ENCODE results near the gene SHANK1. TPM values are rescaled to one million over a fixed set of nuclear protein-coding genes. Genes with fewer than 3 reads are reported as not detected.

SHANK1 gene
- total and polyA plus RNA-seq, 2 donors (not counting 3 experiments of a cell fraction or from before 2014, with no cell fraction given), result 0.66 to 1.9 TPM

DNA sequence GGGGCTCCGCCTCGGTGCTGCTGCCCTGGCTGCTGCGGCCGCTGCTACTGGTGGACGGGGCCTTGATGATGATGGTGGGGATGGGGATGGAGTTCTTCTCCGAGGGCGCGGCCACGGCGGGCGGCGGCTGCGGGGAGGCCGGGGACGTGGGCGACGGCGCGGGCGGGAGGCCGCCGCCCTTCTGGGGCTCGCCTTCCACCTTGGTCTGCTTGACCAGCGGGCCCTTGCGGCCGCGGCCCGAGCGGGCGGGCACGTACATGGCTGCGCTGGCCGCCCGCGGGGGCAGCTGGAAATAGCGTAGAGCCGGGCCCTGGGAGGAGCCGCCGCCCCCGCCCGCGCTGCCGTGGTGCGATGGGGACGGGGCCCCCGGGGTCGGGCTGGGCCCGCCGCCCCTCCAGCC is 51.2 kb downstream of the SHANK1 start:
- Histone ChIP-seq H3K27me3 (ENCODE audit: control insufficient read depth in 2 of 2, insufficient read depth in 2 of 2, low read length in 2 of 2) (peaks cover 17 to 31% of the 10 kb centered on the region in 2 experiments), H3K4me1 (ENCODE audit: control insufficient read depth, extremely low read depth, insufficient read depth, low read length) (no peaks in the 10 kb centered on the region), H3K9ac (replicated peaks; ENCODE audit: extremely low read depth, insufficient read depth, low read length) (no peak overlapping the region), H3K79me2 (ENCODE audit: control insufficient read depth, insufficient read depth, low read length) (no peaks in the 10 kb centered on the region), H3K4me3 (replicated peaks in 1 of 3; ENCODE audit: insufficient read depth in 1 of 3, low read depth in 1 of 3, low read length in 3 of 3) (no peak overlapping the region), H2AFZ (ENCODE audit: low read depth, low read length) (no peak overlapping the region), H3K9me3 (replicated peaks; ENCODE audit: control insufficient read depth, insufficient read depth, low read length) (no peaks in the 10 kb centered on the region), H3K27ac (ENCODE audit: insufficient read depth, low read depth, low read length) (no peak overlapping the region), H4K20me1 (replicated peaks; ENCODE audit: control insufficient read depth, extremely low read depth, insufficient read depth, low read length) (no peaks in the 10 kb centered on the region), H3K4me2 (ENCODE audit: insufficient read depth, low read length) (no peak overlapping the region), H3K9me1 (replicated peaks; ENCODE audit: control insufficient read depth, extremely low read depth, insufficient read depth, low read length) (no peaks in the 10 kb centered on the region), H3K36me3 (ENCODE audit: control insufficient read depth in 2 of 2, extremely low read depth in 1 of 2, insufficient read depth in 2 of 2, low read length in 2 of 2) (no peaks in the 10 kb centered on the region)
- ChIA-PET CTCF (interaction anchor here (3.4 kb wide), 1 partner anchor 114 kb away, joined by 83 read pairs; no protein-coding TSS in a partner anchor), POLR2A (no interaction called here)
- no TSS peak for BruUV-seq (replicated peaks)
- DNase-seq (ENCODE audit: low read depth, low spot score), result no peak
- intact Hi-C loops (cut with micrococcal nuclease) (loop anchor here (2.0 kb wide), 1 partner anchor 36 kb away; no protein-coding TSS in a partner anchor), dilution Hi-C loops (cut with MboI; ENCODE audit: extremely low pct_ligation_motif_present, low sequenced_read_pairs) (no loop called here)
- TF ChIP-seq FOS (IDR thresholded peaks at IDR 0.05; ENCODE audit: borderline replicate concordance, insufficient read depth, low read length) (no peak), GATA2 (IDR thresholded peaks at IDR 0.05; ENCODE audit: insufficient read depth, insufficient read length, low read depth, low read length) (no peak), JUN (IDR thresholded peaks at IDR 0.05; ENCODE audit: borderline replicate concordance, insufficient read depth, insufficient read length, low read depth) (no peak), MYC (IDR thresholded peaks at IDR 0.05; ENCODE audit: low read depth, low read length) (no peak), POLR2AphosphoS5 (IDR thresholded peaks at IDR 0.05; ENCODE audit: insufficient read depth, low read depth, low read length) (no peak), POLR2A (IDR thresholded peaks at IDR 0.05; ENCODE audit: low read depth, low read length) (no peak), EZH2 (IDR thresholded peaks at IDR 0.05; ENCODE audit: borderline replicate concordance, low read depth, low read length, severe bottlenecking) (no peak)
- TF ChIP-seq, protein P1, sequence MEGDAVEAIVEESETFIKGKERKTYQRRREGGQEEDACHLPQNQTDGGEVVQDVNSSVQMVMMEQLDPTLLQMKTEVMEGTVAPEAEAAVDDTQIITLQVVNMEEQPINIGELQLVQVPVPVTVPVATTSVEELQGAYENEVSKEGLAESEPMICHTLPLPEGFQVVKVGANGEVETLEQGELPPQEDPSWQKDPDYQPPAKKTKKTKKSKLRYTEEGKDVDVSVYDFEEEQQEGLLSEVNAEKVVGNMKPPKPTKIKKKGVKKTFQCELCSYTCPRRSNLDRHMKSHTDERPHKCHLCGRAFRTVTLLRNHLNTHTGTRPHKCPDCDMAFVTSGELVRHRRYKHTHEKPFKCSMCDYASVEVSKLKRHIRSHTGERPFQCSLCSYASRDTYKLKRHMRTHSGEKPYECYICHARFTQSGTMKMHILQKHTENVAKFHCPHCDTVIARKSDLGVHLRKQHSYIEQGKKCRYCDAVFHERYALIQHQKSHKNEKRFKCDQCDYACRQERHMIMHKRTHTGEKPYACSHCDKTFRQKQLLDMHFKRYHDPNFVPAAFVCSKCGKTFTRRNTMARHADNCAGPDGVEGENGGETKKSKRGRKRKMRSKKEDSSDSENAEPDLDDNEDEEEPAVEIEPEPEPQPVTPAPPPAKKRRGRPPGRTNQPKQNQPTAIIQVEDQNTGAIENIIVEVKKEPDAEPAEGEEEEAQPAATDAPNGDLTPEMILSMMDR (IDR thresholded peaks at IDR 0.05; ENCODE audit: extremely low read depth in 1 of 2, insufficient read depth in 1 of 2, low read depth in 1 of 2, low read length in 2 of 2), result no peak
- TF ChIP-seq, protein P2, sequence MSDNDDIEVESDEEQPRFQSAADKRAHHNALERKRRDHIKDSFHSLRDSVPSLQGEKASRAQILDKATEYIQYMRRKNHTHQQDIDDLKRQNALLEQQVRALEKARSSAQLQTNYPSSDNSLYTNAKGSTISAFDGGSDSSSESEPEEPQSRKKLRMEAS (IDR thresholded peaks at IDR 0.05; ENCODE audit: insufficient read depth, insufficient read length), result no peak
- no peak for FAIRE-seq

Data from endothelial cell of umbilical vein (primary cell).